H1 (cell line): ENCODE data around the gene CCK. TPM values are rescaled to one million over a fixed set of nuclear protein-coding genes. Genes with fewer than 3 reads are reported as not detected.

Experiments used
- CTCF ChIA-PET: fragments of 300-600 bp; sonication (Branson Sonifier 250); formaldehyde crosslinking; loops from one replicate; lab custom pipeline; 2021; ENCODE audit not compliant: partially characterized antibody; lab: Charles Lee
- POLR2A ChIA-PET: fragments of 300-600 bp; sonication (Branson Sonifier 250); formaldehyde crosslinking; loops from one replicate; lab custom pipeline; 2021; ENCODE audit warnings: inconsistent platforms; ENCODE audit not compliant: partially characterized antibody; lab: Charles Lee
- DNase-seq, 2 experiments: peaks; one replicate each; pipeline versions ENCODE4 v3.0.0 to v3.0.0-alpha.2; 2010 to 2022; ENCODE audit warnings: low spot score in 2 of 2, low read depth in 1 of 2, mixed read lengths in 1 of 2
- FAIRE-seq: peaks from 2 replicates; lab custom pipeline; 2011; peaks lifted over from hg19 to GRCh38; lab: Jason Lieb, UNC
- H2AFZ ChIP-seq: 2 replicates; pipeline ENCODE4 v1.8.1; 2012; ENCODE audit warnings: low read length, inconsistent platforms
- H2AK5ac ChIP-seq: 2 replicates; pipeline ENCODE4 v1.6.1; 2013; ENCODE audit warnings: low read depth, low read length
- H2BK120ac ChIP-seq: replicated peaks from 2 replicates; pipeline ENCODE3; 2013; ENCODE audit warnings: low read depth, low read length, inconsistent platforms
- H2BK12ac ChIP-seq: 2 replicates; pipeline ENCODE4 v1.6.1; 2013; ENCODE audit warnings: low read depth, low read length
- H2BK15ac ChIP-seq: 2 replicates; pipeline ENCODE4 v1.6.1; 2013; ENCODE audit warnings: low read length
- H2BK20ac ChIP-seq: 2 replicates; pipeline ENCODE4 v1.6.1; 2013; ENCODE audit warnings: low read length
- H2BK5ac ChIP-seq: 2 replicates; pipeline ENCODE4 v1.6.1; 2013; ENCODE audit warnings: low read depth, low read length
- H3K14ac ChIP-seq: 2 replicates; pipeline ENCODE4 v1.6.1; 2013; ENCODE audit warnings: inconsistent platforms; ENCODE audit not compliant: insufficient read length
- H3K18ac ChIP-seq: 2 replicates; pipeline ENCODE4 v1.6.1; 2013; ENCODE audit warnings: low read length; ENCODE audit errors: extremely low read depth
- H3K23ac ChIP-seq: 2 replicates; pipeline ENCODE4 v1.6.1; 2013; ENCODE audit warnings: inconsistent platforms; ENCODE audit not compliant: insufficient read length
- H3K23me2 ChIP-seq: 2 replicates; pipeline ENCODE4 v1.6.1; 2013; ENCODE audit warnings: low read depth, low read length
- H3K27ac ChIP-seq: 2 replicates; pipeline ENCODE4 v1.6.1; 2011; ENCODE audit warnings: low read depth, low read length, inconsistent platforms
- H3K27me3 ChIP-seq, 4 experiments: replicated peaks in 1 of 4; 1 replicate in 1 of 4; 2 replicates in 3 of 4; pipeline versions ENCODE4 v1.6.1 to v1.8.1; 2011 to 2013; ENCODE audit warnings: low read length in 3 of 4, mild to moderate bottlenecking in 3 of 4, inconsistent platforms in 2 of 4, mixed read lengths in 2 of 4, moderate library complexity in 1 of 4; ENCODE audit not compliant: control insufficient read depth in 3 of 4, insufficient read depth in 3 of 4; ENCODE audit errors: extremely low read depth in 1 of 4
- H3K36me3 ChIP-seq, 4 experiments: 2 replicates each; pipeline versions ENCODE4 v1.6.1 to v1.8.1; 2011 to 2013; ENCODE audit warnings: mild to moderate bottlenecking in 4 of 4, low read length in 3 of 4, moderate library complexity in 2 of 4, control low read depth in 1 of 4, inconsistent platforms in 1 of 4; ENCODE audit not compliant: insufficient read depth in 4 of 4, control insufficient read depth in 2 of 4
- H3K4ac ChIP-seq: replicated peaks from 2 replicates; pipeline ENCODE3; 2013; ENCODE audit warnings: low read length, low read depth, mixed read lengths, inconsistent platforms; ENCODE audit not compliant: insufficient read length
- H3K4me1 ChIP-seq, 4 experiments: replicated peaks in 1 of 4; 1 replicate in 1 of 4; 2 replicates in 3 of 4; pipeline versions ENCODE4 v1.6.1 to v1.8.1; 2011 to 2013; ENCODE audit warnings: low read length in 3 of 4, inconsistent platforms in 2 of 4, mixed read lengths in 1 of 4; ENCODE audit not compliant: insufficient read depth in 4 of 4, control insufficient read depth in 3 of 4
- H3K4me2 ChIP-seq, 2 experiments: 2 replicates each; pipeline versions ENCODE4 v1.6.1 to v1.8.1; 2011 to 2013; ENCODE audit warnings: low read depth in 2 of 2, low read length in 2 of 2, control low read depth in 1 of 2, inconsistent platforms in 1 of 2, mild to moderate bottlenecking in 1 of 2; ENCODE audit not compliant: insufficient read depth in 1 of 2
- H3K4me3 ChIP-seq, 4 experiments: fragments of 200-600, 300-600 bp in 1 of 4; sonication (generic), shearing (Covaris generic), sonication (Bioruptor Twin) in 1 of 4; 2 replicates each; pipeline versions ENCODE4 v1.5.1 to v1.8.1; 2011 to 2016; ENCODE audit warnings: low read length in 4 of 4, low read depth in 3 of 4, control low read depth in 2 of 4, inconsistent platforms in 2 of 4, mild to moderate bottlenecking in 2 of 4, mixed read lengths in 1 of 4, moderate library complexity in 1 of 4; ENCODE audit not compliant: insufficient read depth in 2 of 4; ENCODE audit errors: extremely low read depth in 1 of 4
- H3K56ac ChIP-seq: replicated peaks from 2 replicates; pipeline ENCODE3; 2013; ENCODE audit warnings: low read depth, mild to moderate bottlenecking, mixed read lengths, low read length, inconsistent platforms; ENCODE audit not compliant: insufficient read length
- H3K79me1 ChIP-seq: 2 replicates; pipeline ENCODE4 v1.6.1; 2013; ENCODE audit warnings: low read depth, low read length, control low read depth
- H3K79me2 ChIP-seq, 2 experiments: 2 replicates each; pipeline versions ENCODE4 v1.6.1 to v1.8.1; 2012 to 2013; ENCODE audit warnings: low read length in 2 of 2, mild to moderate bottlenecking in 2 of 2, inconsistent platforms in 1 of 2; ENCODE audit not compliant: insufficient read depth in 2 of 2, control insufficient read depth in 1 of 2
- H3K9ac ChIP-seq, 4 experiments: replicated peaks in 1 of 4; 1 replicate in 1 of 4; 2 replicates in 3 of 4; pipeline versions ENCODE4 v1.6.1 to v1.8.1; 2011 to 2013; ENCODE audit warnings: low read depth in 3 of 4, low read length in 3 of 4, control low read depth in 2 of 4, mild to moderate bottlenecking in 2 of 4, moderate library complexity in 2 of 4, inconsistent platforms in 1 of 4; ENCODE audit errors: extremely low read depth in 1 of 4
- H3K9me3 ChIP-seq, 2 experiments: 2 replicates each; pipeline versions ENCODE4 v1.6.1 to v1.8.1; 2012 to 2013; ENCODE audit warnings: mild to moderate bottlenecking in 2 of 2, moderate library complexity in 2 of 2, control low read depth in 1 of 2, inconsistent platforms in 1 of 2, low read depth in 1 of 2, low read length in 1 of 2, mixed read lengths in 1 of 2; ENCODE audit not compliant: insufficient read depth in 2 of 2
- H4K20me1 ChIP-seq, 2 experiments: replicated peaks in 1 of 2; 2 replicates each; pipeline versions ENCODE3 to v1.8.1; 2011 to 2013; ENCODE audit warnings: inconsistent platforms in 2 of 2, low read length in 2 of 2, mild to moderate bottlenecking in 1 of 2; ENCODE audit not compliant: insufficient read depth in 2 of 2, control insufficient read depth in 1 of 2
- H4K5ac ChIP-seq: 2 replicates; pipeline ENCODE4 v1.6.1; 2013; ENCODE audit warnings: low read length, low read depth, mixed read lengths, inconsistent platforms; ENCODE audit not compliant: insufficient read length
- H4K8ac ChIP-seq: 2 replicates; pipeline ENCODE4 v1.8.0; 2013; ENCODE audit warnings: mild to moderate bottlenecking, moderate library complexity, low read length, inconsistent platforms; ENCODE audit not compliant: insufficient read depth; ENCODE audit errors: extremely low read depth
- H4K91ac ChIP-seq: replicated peaks from 2 replicates; pipeline ENCODE3; 2013; ENCODE audit warnings: low read length, mixed read lengths, inconsistent platforms; ENCODE audit not compliant: insufficient read length
- ASH2L ChIP-seq: fragments of 200-600, 300-600 bp; sonication (generic); IDR thresholded peaks from one replicate; pipeline ENCODE4 v1.7.1; 2017; ENCODE audit warnings: low read length
- CBX5 ChIP-seq: fragments of 300-800, 300-1000 bp; sonication (generic); IDR thresholded peaks from 2 replicates; pipeline ENCODE4 v1.7.1; 2016; ENCODE audit warnings: antibody characterized with exemption, low read length, low read depth
- MAX ChIP-seq: IDR thresholded peaks from 2 replicates; pipeline ENCODE4 v1.6.1; 2012; ENCODE audit warnings: inconsistent platforms
- NANOG ChIP-seq: IDR thresholded peaks from 2 replicates; pipeline ENCODE4 v1.6.1; 2011; ENCODE audit warnings: low read length, low read depth, mild to moderate bottlenecking, inconsistent platforms; ENCODE audit not compliant: insufficient read depth, poor library complexity, severe bottlenecking
- PHF8 ChIP-seq: fragments of 200-600 bp; sonication (generic); conservative IDR thresholded peaks from 2 replicates; pipeline ENCODE4 v1.7.1; 2012; ENCODE audit warnings: low read depth, mild to moderate bottlenecking, inconsistent platforms, low read length, moderate library complexity
- TAF7 ChIP-seq: optimal IDR thresholded peaks from 2 replicates; pipeline ENCODE3; 2011; ENCODE audit warnings: low read depth, mild to moderate bottlenecking, inconsistent platforms, low read length, moderate library complexity, borderline replicate concordance
- WGBS, 2 experiments: shearing (Covaris generic) in 1 of 2; methylation state at CpG; one replicate each; pipeline versions ENCODE4 v1.1.6 to v1.1.7; 2013 to 2015; ENCODE audit warnings: low lambda C conversion rate in 2 of 2, mixed read lengths in 2 of 2, inconsistent platforms in 1 of 2, low coverage in 1 of 2, missing lambda C conversion rate in 1 of 2; ENCODE audit not compliant: insufficient replicate concordance in 2 of 2, insufficient coverage in 1 of 2, insufficient read length in 1 of 2; ENCODE audit errors: extremely low coverage in 1 of 2, missing lambda C conversion rate in 1 of 2; 5-methylcytosine and 5-hydroxymethylcytosine counted together
- polyA plus RNA-seq, 7 experiments: library from polyadenylated mRNA; depleted of rRNA in 3 of 7; stranded (reverse) in 5 of 7; unstranded in 2 of 7; fragments of >200 nt in 5 of 7; fragments of 200-250 nt in 2 of 7; gene quantifications; 1 replicate in 5 of 7; 2 replicates in 1 of 7; 4 replicates in 1 of 7; pipeline versions ENCODE4 v1.2.1 to v1.2.3, GENCODE V29; 2011 to 2013; ENCODE audit warnings: missing spikeins in 2 of 7, mixed read lengths in 2 of 7
- total RNA-seq: library from RNA; stranded (reverse); fragmentation: NEBNext Ultra II Directional; extraction: Animal tissue kit (Norgen Biotek cat#: 25700); gene quantifications from 2 replicates; pipeline ENCODE4 v1.2.1, GENCODE V29; 2021

CCK gene
- total and polyA plus RNA-seq, 2 of the 8 experiments (the other 6 are each of a cell fraction or from before 2014, with no cell fraction given) = 0.99 to 2.8 TPM

- H3K4me3 ChIP-seq = no peak overlapping the region
- TF ChIP-seq NANOG = no peak
- TF ChIP-seq MAX = no peak
- no peak for TF ChIP-seq CBX5
- no peak for TF ChIP-seq ASH2L
- TF ChIP-seq PHF8 = no peak
- TF ChIP-seq TAF7 = no peak
- WGBS, 2 experiments = 78% methylated on average over 4 of the region's 4 CpGs; no CpG with 5 or more reads in 1 of the 2 experiments
- no peaks in the 10 kb centered on the region for H3K23me2 ChIP-seq
- H4K8ac ChIP-seq = no peak overlapping the region
- H3K79me2 ChIP-seq = no peaks in the 10 kb centered on the region
- ChIA-PET POLR2A (no interaction called here), CTCF (interaction anchor here (1.2 kb wide), 1 partner anchor 141 kb away, joined by 4 read pairs; no protein-coding TSS in a partner anchor)
- no peak overlapping the region for H2BK20ac ChIP-seq
- H4K20me1 ChIP-seq = no peaks in the 10 kb centered on the region
- no peak overlapping the region for H2BK120ac ChIP-seq
- H2BK12ac ChIP-seq = no peak overlapping the region
- no peak overlapping the region for H2AFZ ChIP-seq
- H4K5ac ChIP-seq = no peak overlapping the region
- no peak overlapping the region for H2AK5ac ChIP-seq
- H3K36me3 ChIP-seq = no peaks in the 10 kb centered on the region
- no peak overlapping the region for H3K4me2 ChIP-seq
- H4K91ac ChIP-seq = no peak overlapping the region
- DNase-seq (no peak), FAIRE-seq (no peak)
- no peak overlapping the region for H3K18ac ChIP-seq
- no peaks in the 10 kb centered on the region for H3K9me3 ChIP-seq
- no peak overlapping the region for H2BK15ac ChIP-seq
- no peak overlapping the region for H3K27ac ChIP-seq
- no peaks in the 10 kb centered on the region for H3K4me1 ChIP-seq
- H2BK5ac ChIP-seq = no peak overlapping the region
- H3K9ac ChIP-seq = no peak overlapping the region
- H3K56ac ChIP-seq = no peak overlapping the region
- H3K14ac ChIP-seq = no peak overlapping the region
- no peak overlapping the region for H3K4ac ChIP-seq
- H3K79me1 ChIP-seq = no peaks in the 10 kb centered on the region
- H3K27me3 ChIP-seq = no peaks in the 10 kb centered on the region
- H3K23ac ChIP-seq = no peak overlapping the region
These were observed 35.6 kb upstream of the CCK start for GRCh38 chr3:42301446-42302175.
